CD14-positive monocyte (primary cell): ENCODE results near the gene NAGPA. TPM values are rescaled to one million over a fixed set of nuclear protein-coding genes. Genes with fewer than 3 reads are reported as not detected.
A peak's percentile ranks its signal among the peaks of the same experiment; 100 is the strongest.
"Not testable (repeated sequence)": the region's sequence is repeated elsewhere in the genome, so short reads cannot be mapped to it uniquely, and the experiment has no call there.

Experiments used
- DNase-seq, 3 donors: peaks; one replicate each; pipeline ENCODE4 v3.0.0-alpha.2; 2011 to 2022
- H2AFZ ChIP-seq: 2 replicates; pipeline ENCODE4 v1.6.0; 2012; ENCODE audit warnings: mild to moderate bottlenecking, low read depth, low read length, inconsistent platforms; ENCODE audit not compliant: insufficient read depth, poor library complexity, severe bottlenecking
- H3K27ac ChIP-seq, 2 donors: 1 replicate in 1 of 2; 2 replicates in 1 of 2; pipeline ENCODE4 v1.5.1; 2012 to 2013; ENCODE audit warnings: low read length in 2 of 2, control low read depth in 1 of 2, inconsistent platforms in 1 of 2, low read depth in 1 of 2, mild to moderate bottlenecking in 1 of 2
- H3K27me3 ChIP-seq, 2 donors: one replicate each; pipeline versions ENCODE4 v1.6.0 to v1.6.1; 2011 to 2013; ENCODE audit warnings: low read length in 2 of 2; ENCODE audit not compliant: control insufficient read depth in 2 of 2, insufficient read depth in 2 of 2
- H3K36me3 ChIP-seq, 2 donors: replicated peaks in 1 of 2; 1 replicate in 1 of 2; 2 replicates in 1 of 2; pipeline versions ENCODE4 v1.5.1 to v1.6.1; 2012 to 2013; ENCODE audit warnings: low read length in 2 of 2, control low read depth in 1 of 2, inconsistent platforms in 1 of 2, mild to moderate bottlenecking in 1 of 2; ENCODE audit not compliant: insufficient read depth in 2 of 2, control insufficient read depth in 1 of 2
- H3K4me1 ChIP-seq, 2 donors: 1 replicate in 1 of 2; 2 replicates in 1 of 2; pipeline versions ENCODE4 v1.5.1 to v1.6.1; 2012 to 2013; ENCODE audit warnings: low read length in 2 of 2, control low read depth in 1 of 2, inconsistent platforms in 1 of 2, mild to moderate bottlenecking in 1 of 2, moderate library complexity in 1 of 2; ENCODE audit not compliant: insufficient read depth in 2 of 2, control insufficient read depth in 1 of 2
- H3K4me2 ChIP-seq: replicated peaks from 2 replicates; pipeline ENCODE3; 2012; ENCODE audit warnings: low read length, moderate library complexity, mild to moderate bottlenecking; ENCODE audit not compliant: poor library complexity, severe bottlenecking; ENCODE audit errors: extremely low read depth
- H3K4me3 ChIP-seq, 3 experiments: fragments of 200-600 bp in 1 of 3; sonication (generic) in 1 of 3; replicated peaks in 1 of 3; 1 replicate in 2 of 3; 2 replicates in 1 of 3; pipeline ENCODE4 v1.5.1; 2011 to 2013; ENCODE audit warnings: low read length in 3 of 3, mild to moderate bottlenecking in 3 of 3, control low read depth in 2 of 3, low read depth in 2 of 3, inconsistent platforms in 1 of 3, moderate library complexity in 1 of 3
- H3K79me2 ChIP-seq: 2 replicates; pipeline ENCODE4 v1.6.0; 2012; ENCODE audit warnings: mild to moderate bottlenecking, control low read depth, inconsistent platforms, low read length, moderate library complexity; ENCODE audit not compliant: insufficient read depth
- H3K9ac ChIP-seq: 2 replicates; pipeline ENCODE4 v1.6.0; 2017; ENCODE audit warnings: low read length, mild to moderate bottlenecking; ENCODE audit not compliant: insufficient read depth, poor library complexity, severe bottlenecking
- H3K9me3 ChIP-seq, 2 donors: replicated peaks in 1 of 2; 1 replicate in 1 of 2; 2 replicates in 1 of 2; pipeline versions ENCODE4 v1.5.1 to v1.6.1; 2012 to 2013; ENCODE audit warnings: low read length in 2 of 2, control low read depth in 1 of 2; ENCODE audit not compliant: control insufficient read depth in 1 of 2, insufficient read depth in 1 of 2
- H4K20me1 ChIP-seq: 2 replicates; pipeline ENCODE4 v1.6.0; 2012; ENCODE audit warnings: mild to moderate bottlenecking, low read length, control low read depth, moderate library complexity; ENCODE audit not compliant: insufficient read depth
- H3K27ac Mint-ChIP-seq, 7 donors: one replicate each; pipeline ENCODE4 v1.8.0; 2020; ENCODE audit warnings: mild to moderate bottlenecking in 7 of 7, mixed read lengths in 7 of 7, moderate library complexity in 6 of 7, inconsistent platforms in 2 of 7
- H3K27me3 Mint-ChIP-seq, 3 donors: one replicate each; pipeline ENCODE4 v1.8.0; 2021 to 2022; ENCODE audit warnings: low read depth in 3 of 3, mild to moderate bottlenecking in 3 of 3, mixed read lengths in 3 of 3, moderate library complexity in 3 of 3, inconsistent platforms in 1 of 3
- H3K36me3 Mint-ChIP-seq, 2 donors: one replicate each; pipeline ENCODE4 v1.8.0; 2020; ENCODE audit warnings: mixed read lengths in 2 of 2, inconsistent platforms in 1 of 2, mild to moderate bottlenecking in 1 of 2
- H3K4me1 Mint-ChIP-seq: one replicate; pipeline ENCODE4 v1.8.0; 2020; ENCODE audit warnings: mild to moderate bottlenecking, mixed read lengths
- H3K4me3 Mint-ChIP-seq, 2 donors: one replicate each; pipeline ENCODE4 v1.8.0; 2020; ENCODE audit warnings: mild to moderate bottlenecking in 2 of 2, mixed read lengths in 2 of 2, moderate library complexity in 1 of 2
- H3K9me3 Mint-ChIP-seq, 7 donors: one replicate each; pipeline ENCODE4 v1.8.0; 2020 to 2022; ENCODE audit warnings: mixed read lengths in 7 of 7, mild to moderate bottlenecking in 6 of 7, moderate library complexity in 6 of 7, inconsistent platforms in 2 of 7
- WGBS: methylation state at CpG from one replicate; pipeline ENCODE4 v1.1.5; 2013; ENCODE audit warnings: missing lambda C conversion rate; ENCODE audit not compliant: insufficient coverage; 5-methylcytosine and 5-hydroxymethylcytosine counted together
- intact Hi-C, 2 donors: fragments of 100-400 bp; cut with micrococcal nuclease; formaldehyde crosslinking; loops; one replicate each; pipeline versions ENCODE4 v1.15.0 to v1.15.1; 2023
- polyA plus RNA-seq, 3 donors: library from polyadenylated mRNA; depleted of rRNA in 1 of 3; unstranded in 2 of 3; stranded (reverse) in 1 of 3; fragments of 300-500 nt in 2 of 3; fragments of >200 nt in 1 of 3; fragmentation: Illumina TruSeq in 2 of 3; gene quantifications; 1 replicate in 2 of 3; 2 replicates in 1 of 3; pipeline ENCODE4 v1.2.3, GENCODE V29; 2012 to 2021
- TF ChIP-seq, protein P1 (sequence below): fragments of 200-600 bp; IDR thresholded peaks from one replicate; pipeline ENCODE4 v1.8.0; 2022; ENCODE audit warnings: antibody characterized with exemption, mild to moderate bottlenecking

NAGPA gene
- polyA plus RNA-seq, 3 donors = 44.1 to 51.5 (median 44.9) TPM

DNA sequence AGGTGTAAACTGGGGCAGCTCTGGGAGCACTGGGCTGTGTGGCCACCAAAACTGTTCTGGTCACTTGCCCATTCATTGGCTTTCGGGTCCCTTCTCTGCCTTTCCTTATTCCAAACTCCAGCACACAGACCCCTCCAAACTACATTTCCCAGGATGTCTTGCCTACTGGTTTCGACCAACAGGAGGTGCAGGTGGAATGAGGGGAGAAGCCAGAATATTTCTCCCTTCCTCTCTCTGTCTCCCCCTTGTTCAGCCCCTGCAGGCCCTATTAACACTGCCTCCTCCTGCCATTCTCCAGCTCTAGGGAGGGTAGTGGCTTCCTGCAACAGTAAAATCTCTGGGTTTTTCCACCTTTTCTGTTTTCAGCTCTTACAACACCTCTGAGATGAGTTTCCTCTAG, 13.2 kb upstream of the NAGPA start:
- Mint-ChIP-seq H3K4me1 (no peaks in the 10 kb centered on the region), H3K27me3 (peaks cover 6 to 19% (median 15%) of the 10 kb centered on the region in 3 donors)

DNA sequence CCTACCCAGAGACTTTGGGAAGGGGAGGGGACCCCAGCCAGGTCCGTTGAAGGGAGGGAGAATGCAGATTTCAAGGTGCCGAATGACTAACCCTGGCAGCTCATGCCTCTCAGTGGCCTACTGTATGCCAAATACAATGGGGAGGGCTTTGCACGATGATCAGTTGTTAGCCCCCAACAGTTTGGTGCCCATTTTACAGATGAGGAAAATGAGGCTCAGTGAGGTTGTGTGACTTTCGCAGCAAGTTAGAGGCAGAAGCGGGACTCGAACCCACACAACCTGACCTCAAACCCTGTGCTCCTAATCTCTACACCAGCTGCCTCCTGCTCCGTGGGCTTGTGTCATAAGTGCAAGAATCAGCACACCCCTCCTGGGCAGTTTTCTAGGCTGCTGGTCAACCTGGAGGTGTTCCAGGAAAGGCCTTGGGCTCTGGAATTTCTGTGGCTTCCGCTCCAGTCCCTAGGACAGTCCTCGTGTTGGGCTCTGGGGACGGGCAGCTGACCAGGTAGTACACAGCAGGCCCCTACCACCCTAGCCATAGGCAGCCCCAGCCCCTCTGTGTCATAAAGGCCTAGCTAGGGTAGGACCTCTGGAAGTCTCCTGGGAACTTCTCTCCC, 11.9 kb upstream of the NAGPA start:
- no peak overlapping the region for H3K4me3 ChIP-seq
- peaks cover 0 to 5% of the 10 kb centered on the region in 2 donors for H3K27me3 ChIP-seq
- no peaks in the 10 kb centered on the region for H4K20me1 ChIP-seq
- H3K9ac ChIP-seq = no peak overlapping the region
- WGBS = 93% methylated on average over 4 of the region's 10 CpGs
- H3K4me2 ChIP-seq = no peak overlapping the region
- Mint-ChIP-seq H3K36me3 (no peaks in the 10 kb centered on the region), H3K9me3 (peaks cover 3 to 18% (median 11%) of the 10 kb centered on the region in 7 donors), H3K27ac (no peak overlapping the region), H3K4me1 (no peaks in the 10 kb centered on the region), H3K27me3 (peaks cover 8 to 18% (median 13%) of the 10 kb centered on the region in 3 donors), H3K4me3 (no peak overlapping the region)
- intact Hi-C loops = no loop called here
- DNase-seq = no peak
- H3K27ac ChIP-seq = no peak overlapping the region
- no peak overlapping the region for H2AFZ ChIP-seq
- H3K79me2 ChIP-seq = no peaks in the 10 kb centered on the region
- H3K36me3 ChIP-seq = no peaks in the 10 kb centered on the region
- H3K9me3 ChIP-seq = peaks cover 0 to 5% of the 10 kb centered on the region in 2 donors
- no peaks in the 10 kb centered on the region for H3K4me1 ChIP-seq
- TF ChIP-seq, protein P1, sequence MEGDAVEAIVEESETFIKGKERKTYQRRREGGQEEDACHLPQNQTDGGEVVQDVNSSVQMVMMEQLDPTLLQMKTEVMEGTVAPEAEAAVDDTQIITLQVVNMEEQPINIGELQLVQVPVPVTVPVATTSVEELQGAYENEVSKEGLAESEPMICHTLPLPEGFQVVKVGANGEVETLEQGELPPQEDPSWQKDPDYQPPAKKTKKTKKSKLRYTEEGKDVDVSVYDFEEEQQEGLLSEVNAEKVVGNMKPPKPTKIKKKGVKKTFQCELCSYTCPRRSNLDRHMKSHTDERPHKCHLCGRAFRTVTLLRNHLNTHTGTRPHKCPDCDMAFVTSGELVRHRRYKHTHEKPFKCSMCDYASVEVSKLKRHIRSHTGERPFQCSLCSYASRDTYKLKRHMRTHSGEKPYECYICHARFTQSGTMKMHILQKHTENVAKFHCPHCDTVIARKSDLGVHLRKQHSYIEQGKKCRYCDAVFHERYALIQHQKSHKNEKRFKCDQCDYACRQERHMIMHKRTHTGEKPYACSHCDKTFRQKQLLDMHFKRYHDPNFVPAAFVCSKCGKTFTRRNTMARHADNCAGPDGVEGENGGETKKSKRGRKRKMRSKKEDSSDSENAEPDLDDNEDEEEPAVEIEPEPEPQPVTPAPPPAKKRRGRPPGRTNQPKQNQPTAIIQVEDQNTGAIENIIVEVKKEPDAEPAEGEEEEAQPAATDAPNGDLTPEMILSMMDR = no peak

More for the DNA sequence above, 13.2 kb upstream of the NAGPA start:
- Histone ChIP-seq H3K4me2 (no peak overlapping the region), H2AFZ (no peak overlapping the region), H4K20me1 (no peaks in the 10 kb centered on the region), H3K9me3 (peaks cover 0 to 5% of the 10 kb centered on the region in 2 donors), H3K9ac (no peak overlapping the region), H3K27ac (no peak overlapping the region), H3K4me1 (no peaks in the 10 kb centered on the region), H3K79me2 (no peaks in the 10 kb centered on the region), H3K27me3 (peaks cover 0 to 5% of the 10 kb centered on the region in 2 donors), H3K36me3 (no peaks in the 10 kb centered on the region), H3K4me3 (no peak overlapping the region)
- H3K4me3 Mint-ChIP-seq = no peak overlapping the region
- DNase-seq = no peak
- TF ChIP-seq, protein P1 = no peak
- H3K27ac Mint-ChIP-seq = peak overlapping the region in 1 of 7 donors; percentile 72
- H3K9me3 Mint-ChIP-seq = peaks cover 7 to 18% (median 11%) of the 10 kb centered on the region in 7 donors
- H3K36me3 Mint-ChIP-seq = no peaks in the 10 kb centered on the region
- intact Hi-C loops = no loop called here
- WGBS = no CpG with 5 or more reads among the region's 2 CpGs

GRCh38 chr16:5044581-5044980, 10.8 kb upstream of the NAGPA start:
- Mint-ChIP-seq H3K9me3 (peaks cover 2 to 11% (median 9%) of the 10 kb centered on the region in 7 donors), H3K27me3 (peaks cover 4 to 15% (median 10%) of the 10 kb centered on the region in 3 donors)
- WGBS = 96% methylated on average over 7 of the region's 11 CpGs
- H3K4me1 ChIP-seq, H3K9me3 ChIP-seq, H2AFZ ChIP-seq, H3K4me2 ChIP-seq, H3K4me1 Mint-ChIP-seq, H3K36me3 Mint-ChIP-seq, intact Hi-C loops, H3K4me3 Mint-ChIP-seq, H3K79me2 ChIP-seq, DNase-seq, H3K9ac ChIP-seq, H3K4me3 ChIP-seq, H3K27ac Mint-ChIP-seq, H3K36me3 ChIP-seq, H3K27ac ChIP-seq, H3K27me3 ChIP-seq, H4K20me1 ChIP-seq: not testable (repeated sequence)
